Heart right ventricle (tissue), 16 donors: Measurements from ENCODE around the gene DRC1. TPM values are rescaled to one million over a fixed set of nuclear protein-coding genes. Genes with fewer than 3 reads are reported as not detected.

Experiments used
- ATAC-seq, 8 donors: fragments of 200-7000 bp; cut with Tn5 transposase; one replicate each; pipeline ENCODE4 v1.9.1; 2020; ENCODE audit warnings: mild to moderate bottlenecking in 8 of 8, moderate library complexity in 8 of 8, moderate number of reproducible peaks in 1 of 8
- DNase-seq, 2 donors: peaks; one replicate each; pipeline ENCODE4 v3.0.0-alpha.2; 2020
- H3K27ac ChIP-seq, 10 donors: fragments of 200-600 bp; sonication (generic) in 2 of 10; one replicate each; pipeline versions ENCODE4 v1.5.0 to v1.8.0; 2020 to 2022; ENCODE audit warnings: mild to moderate bottlenecking in 3 of 10
- H3K27me3 ChIP-seq, 7 donors: fragments of 200-600 bp; one replicate each; pipeline ENCODE4 v1.8.0; 2021 to 2022; ENCODE audit warnings: mild to moderate bottlenecking in 2 of 7
- H3K36me3 ChIP-seq, 9 donors: fragments of 200-600 bp; sonication (generic) in 1 of 9; one replicate each; pipeline versions ENCODE4 v1.5.0 to v1.8.0; 2020 to 2022; ENCODE audit warnings: mild to moderate bottlenecking in 2 of 9
- H3K4me1 ChIP-seq, 9 donors: fragments of 200-600 bp; sonication (generic) in 1 of 9; one replicate each; pipeline versions ENCODE4 v1.5.0 to v1.8.0; 2020 to 2022; ENCODE audit warnings: mild to moderate bottlenecking in 4 of 9
- H3K4me3 ChIP-seq, 10 donors: fragments of 200-600 bp; sonication (generic) in 2 of 10; one replicate each; pipeline versions ENCODE4 v1.5.0 to v1.8.0; 2020 to 2022; ENCODE audit warnings: mild to moderate bottlenecking in 7 of 10, moderate library complexity in 2 of 10
- H3K9me3 ChIP-seq, 11 donors: fragments of 200-600 bp in 10 of 11; sonication (generic) in 2 of 11; one replicate each; pipeline versions ENCODE4 v1.5.0 to v1.8.0; 2013 to 2022; ENCODE audit warnings: mild to moderate bottlenecking in 2 of 11, control low read depth in 1 of 11, moderate library complexity in 1 of 11
- WGBS, 2 donors: extraction: QIAGEN DNeasy Blood & Tissue Kit; methylation state at CpG; one replicate each; pipeline ENCODE4 v1.1.7; 2013; ENCODE audit warnings: inconsistent platforms in 1 of 2; 5-methylcytosine and 5-hydroxymethylcytosine counted together
- intact Hi-C, 10 donors: fragments of 100-400 bp; cut with DNase I; formaldehyde crosslinking; loops; one replicate each; pipeline versions ENCODE4 v1.11.1 to v1.14.2; 2022
- polyA plus RNA-seq, 2 donors: library from polyadenylated mRNA; stranded (reverse); fragments of 200-250 nt; gene quantifications; one replicate each; pipeline ENCODE4 v1.2.3, GENCODE V29; 2013
- total RNA-seq, 10 donors: library from RNA; stranded (reverse); fragmentation: NEBNext Ultra II Directional in 3 of 10; extraction: Animal tissue kit (Norgen Biotek cat#: 25700) in 3 of 10; gene quantifications; one replicate each; pipeline versions ENCODE4 v1.2.1 to v1.2.4, GENCODE V29; 2021 to 2023
- TF ChIP-seq, protein P1 (sequence below), 9 donors: fragments of 200-600 bp; sonication (generic) in 2 of 9; IDR thresholded peaks; one replicate each; pipeline versions ENCODE4 v1.5.0 to v1.8.0; 2021 to 2022; ENCODE audit warnings: antibody characterized with exemption in 9 of 9, mild to moderate bottlenecking in 5 of 9, moderate library complexity in 1 of 9
- donor health status: Arrhythmogenic right ventricular cardiomyopathy.
- donor health status: ischemic (EF 13 %, LVEDD 7.1; RV severe dilation, severe dysfunction).
- donor health status: healthy with polysubstance abuse.
- donor health status: DM: no; HTN: yes; CAD: no.
- donor health status: DM: no; HTN: no; CAD: no.
- donor health status: ischemic (EF 25% LVEDD 6.9; RV normal size, moderate dysfunction).
- donor health status: ischemic (EF 25% LVEDD 5.7; RV mildly dilated, moderate dysfunction).
- donor health status: healthy.
- donor health status: DM: yes; HTN: yes; CAD: no.
- donor health status: Ischemic cardiomyopathy.
- donor health status: ischemic (EF 35%, LVEDD 5.7; RV mildly dilated, moderate dysfunction).
- donor health status: nonischemic (EF 11% LVEDD 7.7; RV severe dilation, severe dysfunction).
- donor health status: DM: yes; HTN: yes; CAD: no.
- donor health status: PGD.
- donor health status: ischemic (EF 29% LVEDD 5.4; RV normal size, mild dysfunction).
- donor health status: nonischemic (EF 23%, LVEDD 6.1; RV moderate dilation, normal function).

The DRC1 gene
- total and polyA plus RNA-seq, 12 donors = 0.06 to 0.37 (median 0.20) TPM; not detected in 8

GRCh38 chr2:26457251-26457666 lies 55.5 kb downstream of the DRC1 start:
- Histone ChIP-seq H3K4me3 (no peak overlapping the region), H3K9me3 (no peaks in the 10 kb centered on the region), H3K4me1 (peaks cover 0 to 22% (median 0%) of the 10 kb centered on the region in 9 donors), H3K27me3 (no peaks in the 10 kb centered on the region), H3K36me3 (no peaks in the 10 kb centered on the region), H3K27ac (no peak overlapping the region)
- WGBS, 2 donors = 79 to 82% methylated on average over 11 of the region's 11 CpGs
- TF ChIP-seq, protein P1, sequence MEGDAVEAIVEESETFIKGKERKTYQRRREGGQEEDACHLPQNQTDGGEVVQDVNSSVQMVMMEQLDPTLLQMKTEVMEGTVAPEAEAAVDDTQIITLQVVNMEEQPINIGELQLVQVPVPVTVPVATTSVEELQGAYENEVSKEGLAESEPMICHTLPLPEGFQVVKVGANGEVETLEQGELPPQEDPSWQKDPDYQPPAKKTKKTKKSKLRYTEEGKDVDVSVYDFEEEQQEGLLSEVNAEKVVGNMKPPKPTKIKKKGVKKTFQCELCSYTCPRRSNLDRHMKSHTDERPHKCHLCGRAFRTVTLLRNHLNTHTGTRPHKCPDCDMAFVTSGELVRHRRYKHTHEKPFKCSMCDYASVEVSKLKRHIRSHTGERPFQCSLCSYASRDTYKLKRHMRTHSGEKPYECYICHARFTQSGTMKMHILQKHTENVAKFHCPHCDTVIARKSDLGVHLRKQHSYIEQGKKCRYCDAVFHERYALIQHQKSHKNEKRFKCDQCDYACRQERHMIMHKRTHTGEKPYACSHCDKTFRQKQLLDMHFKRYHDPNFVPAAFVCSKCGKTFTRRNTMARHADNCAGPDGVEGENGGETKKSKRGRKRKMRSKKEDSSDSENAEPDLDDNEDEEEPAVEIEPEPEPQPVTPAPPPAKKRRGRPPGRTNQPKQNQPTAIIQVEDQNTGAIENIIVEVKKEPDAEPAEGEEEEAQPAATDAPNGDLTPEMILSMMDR (IDR thresholded peaks at IDR 0.05) = no peak
- no peak for ATAC-seq
- DNase-seq = no peak
- intact Hi-C loops = no loop called here

DNA sequence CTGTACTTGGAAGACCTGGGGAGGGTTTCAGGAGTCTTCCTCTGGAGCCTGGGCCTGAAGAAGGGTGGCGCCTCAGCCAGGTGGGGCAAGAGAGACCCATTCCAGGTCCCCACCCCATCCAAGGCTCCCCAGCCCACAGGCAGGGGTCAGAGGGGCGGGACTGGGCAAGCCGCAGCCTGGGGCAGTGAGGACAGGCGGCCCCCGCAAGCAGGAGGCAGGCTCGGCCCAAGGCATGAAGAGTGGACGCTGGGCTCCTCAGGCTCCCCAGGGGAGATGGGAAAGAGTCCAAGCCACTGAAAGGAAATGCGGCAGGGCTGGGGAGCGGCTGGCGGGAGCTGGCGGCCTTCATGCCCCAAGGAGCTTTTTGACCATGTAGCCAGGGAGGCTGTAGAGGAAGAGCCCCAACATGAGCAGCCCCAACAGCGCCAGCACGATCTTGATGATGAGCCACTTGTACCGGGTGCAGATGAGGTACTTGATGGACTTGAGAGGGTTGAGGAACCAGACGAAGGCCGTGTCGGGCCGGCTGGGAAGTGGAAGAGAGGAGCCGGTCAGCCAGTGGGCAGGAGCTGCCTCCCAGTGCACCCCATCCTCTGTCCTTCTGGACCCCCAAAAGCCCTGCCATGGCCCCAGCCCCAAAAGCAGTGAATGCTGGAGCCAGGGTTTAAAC lies 56.1 kb downstream of the DRC1 start:
- no peak overlapping the region for H3K27ac ChIP-seq
- 79 to 89% methylated on average over 19 of the region's 19 CpGs for WGBS, 2 donors
- no peak for DNase-seq
- H3K4me3 ChIP-seq = no peak overlapping the region
- no peak for ATAC-seq
- intact Hi-C loops = no loop called here
- no peaks in the 10 kb centered on the region for H3K27me3 ChIP-seq
- no peaks in the 10 kb centered on the region for H3K36me3 ChIP-seq
- H3K4me1 ChIP-seq = peaks cover 0 to 22% (median 0%) of the 10 kb centered on the region in 9 donors
- TF ChIP-seq, protein P1 (IDR thresholded peaks at IDR 0.05) = no peak
- no peaks in the 10 kb centered on the region for H3K9me3 ChIP-seq

GRCh38 chr2:26458365-26459042 lies 56.8 kb downstream of the DRC1 start:
- ATAC-seq (no peak), DNase-seq (no peak)
- TF ChIP-seq, protein P1 (IDR thresholded peaks at IDR 0.05) = no peak
- no peak overlapping the region for H3K4me3 ChIP-seq
- peaks cover 0 to 22% (median 0%) of the 10 kb centered on the region in 9 donors for H3K4me1 ChIP-seq
- H3K27me3 ChIP-seq = no peaks in the 10 kb centered on the region
- 89 to 90% methylated on average over 14 of the region's 14 CpGs for WGBS, 2 donors
- H3K36me3 ChIP-seq = no peaks in the 10 kb centered on the region
- no peak overlapping the region for H3K27ac ChIP-seq
- intact Hi-C loops = no loop called here
- H3K9me3 ChIP-seq = no peaks in the 10 kb centered on the region

GRCh38 chr2:26459991-26460612 lies 58.4 kb downstream of the DRC1 start:
- intact Hi-C loops = no loop called here

More at GRCh38 chr2:26459991-26460612, 58.4 kb downstream of the DRC1 start:
- Histone ChIP-seq H3K27me3 (no peaks in the 10 kb centered on the region), H3K4me3 (no peak overlapping the region), H3K9me3 (no peaks in the 10 kb centered on the region), H3K27ac (no peak overlapping the region), H3K36me3 (no peaks in the 10 kb centered on the region), H3K4me1 (peaks cover 0 to 22% (median 0%) of the 10 kb centered on the region in 9 donors)
- 80 to 86% methylated on average over 15 of the region's 15 CpGs for WGBS, 2 donors
- DNase-seq (no peak), ATAC-seq (no peak)
- TF ChIP-seq, protein P1 (IDR thresholded peaks at IDR 0.05) = no peak
